Common myeloid progenitor, CD34-positive (primary cell): ENCODE results near the gene DOCK3.

ENCODE experiments used
- CTCF ChIA-PET: fragments of 350-600 bp; sonication (Branson Sonifier 250); formaldehyde crosslinking; loops from one replicate; lab custom pipeline; 2021; ENCODE audit warnings: antibody characterized with exemption; lab: Charles Lee
- POLR2A ChIA-PET: fragments of 350-600 bp; sonication (Branson Sonifier 250); formaldehyde crosslinking; loops from one replicate; lab custom pipeline; 2021; ENCODE audit warnings: antibody characterized with exemption; lab: Charles Lee
- DNase-seq, 3 donors: peaks; one replicate each; pipeline versions ENCODE4 v3.0.0 to v3.0.0-alpha.2; 2013
- H3K27ac ChIP-seq, 2 experiments: 1 replicate in 1 of 2; 2 replicates in 1 of 2; pipeline ENCODE4 v1.7.0; 2013; ENCODE audit warnings: inconsistent platforms in 2 of 2, low read length in 2 of 2, mild to moderate bottlenecking in 2 of 2, low read depth in 1 of 2, moderate library complexity in 1 of 2; ENCODE audit not compliant: severe bottlenecking in 2 of 2, insufficient read depth in 1 of 2, poor library complexity in 1 of 2
- H3K27me3 ChIP-seq, 5 experiments: replicated peaks in 2 of 5; 1 replicate in 3 of 5; 2 replicates in 2 of 5; pipeline versions ENCODE4 v1.6.1 to v1.7.0; 2013; ENCODE audit warnings: low read length in 4 of 5, mild to moderate bottlenecking in 2 of 5, moderate library complexity in 2 of 5, inconsistent platforms in 1 of 5; ENCODE audit not compliant: insufficient read depth in 5 of 5, control insufficient read depth in 4 of 5
- H3K36me3 ChIP-seq, 4 experiments: 1 replicate in 2 of 4; 2 replicates in 2 of 4; pipeline versions ENCODE4 v1.6.1 to v1.7.0; 2013; ENCODE audit warnings: low read length in 3 of 4, control low read depth in 1 of 4, mild to moderate bottlenecking in 1 of 4; ENCODE audit not compliant: control insufficient read depth in 4 of 4, insufficient read depth in 4 of 4
- H3K4me1 ChIP-seq, 4 experiments: 1 replicate in 3 of 4; 2 replicates in 1 of 4; pipeline versions ENCODE4 v1.6.1 to v1.7.1; 2013; ENCODE audit warnings: low read length in 3 of 4, mild to moderate bottlenecking in 3 of 4, control low read depth in 1 of 4, inconsistent platforms in 1 of 4, moderate library complexity in 1 of 4; ENCODE audit not compliant: control insufficient read depth in 4 of 4, insufficient read depth in 4 of 4; ENCODE audit errors: control extremely low read depth in 1 of 4
- H3K4me3 ChIP-seq, 7 experiments: 1 replicate in 4 of 7; 2 replicates in 3 of 7; pipeline versions ENCODE4 v1.5.1 to v1.7.0; 2013; ENCODE audit warnings: mild to moderate bottlenecking in 7 of 7, low read length in 6 of 7, moderate library complexity in 6 of 7, inconsistent platforms in 2 of 7, low read depth in 2 of 7, control low read depth in 1 of 7; ENCODE audit not compliant: insufficient read depth in 4 of 7, control insufficient read depth in 1 of 7; ENCODE audit errors: extremely low read depth in 1 of 7
- H3K9me3 ChIP-seq, 5 experiments: 1 replicate in 4 of 5; 2 replicates in 1 of 5; pipeline versions ENCODE4 v1.6.1 to v1.7.1; 2013; ENCODE audit warnings: low read length in 4 of 5, mild to moderate bottlenecking in 2 of 5, inconsistent platforms in 1 of 5, low read depth in 1 of 5, moderate library complexity in 1 of 5; ENCODE audit not compliant: control insufficient read depth in 4 of 5, insufficient read depth in 2 of 5; ENCODE audit errors: control extremely low read depth in 1 of 5
- WGBS: methylation state at CpG from one replicate; pipeline ENCODE4 v1.1.5; 2013; ENCODE audit not compliant: insufficient coverage; 5-methylcytosine and 5-hydroxymethylcytosine counted together

The DOCK3 gene

DNA sequence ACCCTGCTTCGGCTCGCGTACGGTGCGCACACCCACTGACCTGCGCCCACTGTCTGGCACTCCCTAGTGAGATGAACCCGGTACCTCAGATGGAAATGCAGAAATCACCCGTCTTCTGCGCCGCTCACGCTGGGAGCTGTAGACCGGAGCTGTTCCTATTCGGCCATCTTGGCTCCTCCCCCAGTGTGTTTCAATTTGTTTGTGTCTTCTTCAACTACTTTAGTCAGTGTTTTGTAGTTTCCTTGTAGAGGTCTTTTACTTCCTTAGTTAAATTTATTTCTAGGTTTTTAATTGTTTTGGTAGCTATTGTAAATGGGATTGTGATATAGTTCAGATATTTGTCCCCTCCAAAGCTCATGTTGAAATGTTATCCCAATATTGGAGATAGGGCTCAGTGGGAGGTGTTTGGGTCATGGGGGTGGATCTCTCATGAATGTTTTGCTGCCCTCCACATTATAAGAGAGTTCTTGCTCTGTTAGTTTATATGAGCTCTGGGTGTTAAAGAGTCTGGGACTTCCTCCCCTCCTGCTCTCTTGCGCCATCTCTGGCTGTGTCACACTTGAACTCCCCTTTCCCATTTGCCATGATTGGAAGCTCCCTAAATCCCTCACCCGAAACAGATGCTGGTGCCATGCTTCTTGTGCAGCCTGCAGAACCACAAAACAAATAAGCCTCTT, 304.4 kb downstream of the DOCK3 start:
- Histone ChIP-seq H3K36me3 (no peaks in the 10 kb centered on the region), H3K27ac (no peak overlapping the region), H3K4me3 (no peak overlapping the region), H3K4me1 (no peaks in the 10 kb centered on the region), H3K9me3 (peaks cover 0 to 4% (median 0%) of the 10 kb centered on the region in 5 experiments), H3K27me3 (no peaks in the 10 kb centered on the region)
- DNase-seq: no peak
- ChIA-PET POLR2A (no interaction called here), CTCF (interaction anchor here (0.7 kb wide), 1 partner anchor 365 kb away, joined by 3 read pairs; no protein-coding TSS in a partner anchor)
- WGBS: 100% methylated on average over 2 of the region's 15 CpGs

DNA sequence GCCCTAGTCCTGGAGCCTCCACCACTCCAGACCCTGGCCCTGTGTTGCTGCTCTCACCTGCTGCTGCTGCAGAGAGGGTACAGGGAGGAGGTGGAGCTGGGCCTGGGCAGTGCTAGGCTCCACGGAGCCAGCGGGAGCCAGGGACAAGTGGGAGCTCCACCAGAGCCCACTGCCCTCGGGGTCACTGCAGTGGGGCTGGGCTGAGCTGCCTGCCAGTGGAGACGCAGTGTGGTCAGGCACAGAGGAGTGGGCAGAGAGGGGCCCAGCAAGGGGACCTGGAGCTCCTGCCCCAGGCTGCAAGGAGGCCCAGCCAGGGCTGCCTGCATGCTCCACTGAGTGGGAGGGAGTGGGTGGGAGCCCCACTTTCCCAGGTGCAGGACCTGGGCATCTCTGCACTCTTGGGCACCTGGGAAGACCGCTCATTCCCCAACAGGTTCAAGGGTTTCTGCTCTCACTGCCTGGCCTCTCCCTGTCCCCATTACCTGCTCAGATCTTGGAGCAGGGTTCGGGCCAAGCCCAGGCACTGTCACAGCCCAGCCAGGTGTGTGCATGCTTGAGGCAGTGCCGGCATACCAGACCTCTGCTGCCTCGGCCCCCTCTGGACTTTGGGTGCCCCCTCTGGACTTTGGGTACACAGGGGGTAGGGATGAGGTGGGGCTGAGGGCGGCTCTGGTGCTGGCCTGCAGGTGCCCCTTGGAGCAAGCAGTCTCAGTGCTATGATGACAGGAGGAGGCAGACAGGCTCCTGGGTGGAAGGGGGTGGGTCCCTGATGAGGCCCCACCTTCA, 308.0 kb downstream of the DOCK3 start:
- DNase-seq: no peak
- H3K4me3 ChIP-seq: no peak overlapping the region
- peaks cover 0 to 5% (median 0%) of the 10 kb centered on the region in 5 experiments for H3K9me3 ChIP-seq
- CTCF ChIA-PET: no interaction called here
- H3K36me3 ChIP-seq: no peaks in the 10 kb centered on the region
- H3K27me3 ChIP-seq: no peaks in the 10 kb centered on the region
- WGBS: 98% methylated on average over 4 of the region's 9 CpGs
- no peak overlapping the region for H3K27ac ChIP-seq
- H3K4me1 ChIP-seq: no peaks in the 10 kb centered on the region
- POLR2A ChIA-PET: no interaction called here

DNA sequence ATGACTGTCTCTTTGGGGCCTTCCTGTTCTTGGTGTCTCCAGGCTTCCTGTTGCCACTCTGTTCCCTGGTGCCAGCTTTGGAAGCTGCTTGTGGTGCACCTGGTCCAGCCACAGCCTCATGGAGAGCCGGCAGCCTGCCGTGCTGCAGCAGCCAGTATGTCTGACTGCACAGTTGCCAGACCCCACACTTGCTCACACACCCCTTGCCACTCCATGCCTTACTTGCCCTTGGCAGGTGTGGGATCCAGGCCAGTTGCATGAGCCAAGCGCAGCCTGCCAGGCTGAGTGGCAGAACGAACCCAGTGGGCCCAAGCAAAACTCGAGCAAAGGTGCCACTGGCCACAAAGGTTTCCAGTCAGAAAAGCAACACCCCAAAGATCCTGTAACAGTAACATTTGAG, 309.2 kb downstream of the DOCK3 start:
- no peak overlapping the region for H3K4me3 ChIP-seq
- no peaks in the 10 kb centered on the region for H3K36me3 ChIP-seq
- no peak overlapping the region for H3K27ac ChIP-seq
- DNase-seq: no peak
- no peaks in the 10 kb centered on the region for H3K4me1 ChIP-seq
- CTCF ChIA-PET: interaction anchor here (0.6 kb wide), 1 partner anchor 297 kb away, joined by 3 read pairs; no protein-coding TSS in a partner anchor
- 100% methylated on average over 5 of the region's 5 CpGs for WGBS
- POLR2A ChIA-PET: interaction anchor here (0.8 kb wide), 1 partner anchor 14 kb away, joined by 3 read pairs; no protein-coding TSS in a partner anchor
- no peaks in the 10 kb centered on the region for H3K27me3 ChIP-seq
- H3K9me3 ChIP-seq: peaks cover 0 to 10% (median 3%) of the 10 kb centered on the region in 5 experiments

DNA sequence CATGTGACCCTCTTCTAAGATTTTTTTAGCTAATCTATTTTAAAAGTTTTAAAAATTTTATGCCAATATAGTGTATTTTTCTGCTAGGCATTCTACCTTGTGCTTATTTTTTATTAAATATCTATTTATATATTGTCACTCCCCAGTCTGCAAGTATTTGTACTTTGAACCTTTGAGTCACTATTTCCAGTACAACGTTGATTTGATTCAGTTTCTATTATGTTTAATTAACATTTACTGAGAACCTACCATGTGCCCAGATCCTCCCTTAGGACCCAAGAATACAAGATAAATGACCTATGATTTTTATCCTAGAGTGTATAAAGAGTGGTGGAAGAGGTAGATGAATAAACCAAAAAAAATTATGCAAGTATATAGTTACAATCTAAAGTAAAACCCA, 311.2 kb downstream of the DOCK3 start:
- H3K27ac ChIP-seq: no peak overlapping the region
- H3K4me1 ChIP-seq: no peaks in the 10 kb centered on the region
- WGBS: no CpG with 5 or more reads among the region's 1 CpG
- H3K36me3 ChIP-seq: no peaks in the 10 kb centered on the region
- ChIA-PET POLR2A (no interaction called here), CTCF (interaction anchor here (1.4 kb wide), 1 partner anchor 14 kb away, joined by 3 read pairs; no protein-coding TSS in a partner anchor)
- H3K9me3 ChIP-seq: peaks cover 0 to 26% (median 6%) of the 10 kb centered on the region in 5 experiments
- no peak overlapping the region for H3K4me3 ChIP-seq
- H3K27me3 ChIP-seq: no peaks in the 10 kb centered on the region
- DNase-seq: no peak

DNA sequence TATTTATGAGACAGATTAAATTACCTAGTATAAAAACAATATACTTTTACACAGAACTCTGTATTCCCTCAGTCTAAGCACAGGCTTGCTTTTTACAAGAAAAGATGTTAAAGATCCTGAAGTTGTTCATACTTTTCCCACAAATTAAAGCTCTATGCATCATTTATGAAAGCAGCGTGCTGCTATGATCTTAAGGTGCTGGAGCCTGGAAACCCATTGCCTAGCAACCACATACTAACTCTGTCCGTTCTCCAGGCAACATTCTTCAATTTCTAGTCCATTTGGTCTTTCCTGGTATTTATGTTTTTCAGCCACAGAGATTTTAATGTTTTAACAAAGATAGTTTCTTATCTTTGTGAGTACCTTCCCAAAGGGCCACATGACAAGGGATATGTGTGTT, 312.0 kb downstream of the DOCK3 start:
- ChIA-PET CTCF (no interaction called here), POLR2A (no interaction called here)
- H3K27ac ChIP-seq: no peak overlapping the region
- no peaks in the 10 kb centered on the region for H3K27me3 ChIP-seq
- no peak for DNase-seq
- no peaks in the 10 kb centered on the region for H3K36me3 ChIP-seq
- no peaks in the 10 kb centered on the region for H3K4me1 ChIP-seq
- peaks cover 0 to 32% (median 8%) of the 10 kb centered on the region in 5 experiments for H3K9me3 ChIP-seq
- 100% methylated on average over 2 of the region's 2 CpGs for WGBS
- no peak overlapping the region for H3K4me3 ChIP-seq

DNA sequence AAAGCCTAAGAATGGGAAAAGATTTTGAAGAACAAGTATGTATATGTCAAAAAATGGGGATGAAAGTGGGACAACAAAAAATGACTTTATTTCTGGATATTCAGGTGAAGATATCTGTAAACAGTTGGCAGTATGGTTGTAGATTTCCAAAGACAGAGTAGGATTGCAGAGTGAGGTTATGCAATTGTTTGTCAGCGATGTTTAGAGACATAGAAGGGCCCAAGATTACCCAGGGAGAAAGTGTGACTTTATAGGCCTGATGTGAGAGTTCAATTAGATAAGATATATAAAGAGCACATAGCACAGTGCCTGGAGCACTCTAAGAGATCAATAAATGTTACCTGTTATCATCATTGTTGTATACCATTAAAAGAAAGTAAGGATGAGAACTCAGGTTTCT, 319.8 kb downstream of the DOCK3 start:
- Histone ChIP-seq H3K27ac (no peak overlapping the region), H3K4me1 (no peaks in the 10 kb centered on the region), H3K36me3 (no peaks in the 10 kb centered on the region), H3K27me3 (peaks cover 0 to 2% (median 0%) of the 10 kb centered on the region in 5 experiments), H3K4me3 (no peak overlapping the region), H3K9me3 (peaks cover 0 to 20% (median 6%) of the 10 kb centered on the region in 5 experiments)
- no peak for DNase-seq
- 92% methylated on average over 1 of the region's 1 CpG for WGBS
- CTCF ChIA-PET: no interaction called here
- POLR2A ChIA-PET: no interaction called here
